ENCODE measurements around the gene WRAP73.

WRAP73 gene

DNA sequence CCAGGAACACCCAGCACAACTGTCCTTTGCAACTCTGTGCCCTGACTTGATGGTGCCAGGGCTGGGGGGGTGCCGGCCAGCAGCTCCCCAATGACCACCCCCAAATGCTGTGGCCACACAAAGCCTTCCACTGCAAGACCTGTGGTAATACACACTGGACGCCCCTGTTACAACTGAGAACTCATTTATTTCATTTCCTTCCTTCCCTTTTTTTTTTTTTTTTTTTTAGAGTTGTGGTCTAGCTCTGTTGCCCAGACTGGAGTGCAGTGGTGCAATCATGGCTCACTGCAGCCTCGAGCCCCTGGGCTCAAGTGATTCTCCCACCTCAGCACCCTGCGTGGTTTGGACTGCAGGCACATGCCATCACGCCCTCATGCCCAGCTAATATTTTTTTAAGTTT lies 27.6 kb upstream of the WRAP73 start:
- no peak for DNase-seq (ENCODE audit: low read depth)
- no peak overlapping the region for H3K4me3 ChIP-seq (replicated peaks; ENCODE audit: low read depth, low read length)

DNA sequence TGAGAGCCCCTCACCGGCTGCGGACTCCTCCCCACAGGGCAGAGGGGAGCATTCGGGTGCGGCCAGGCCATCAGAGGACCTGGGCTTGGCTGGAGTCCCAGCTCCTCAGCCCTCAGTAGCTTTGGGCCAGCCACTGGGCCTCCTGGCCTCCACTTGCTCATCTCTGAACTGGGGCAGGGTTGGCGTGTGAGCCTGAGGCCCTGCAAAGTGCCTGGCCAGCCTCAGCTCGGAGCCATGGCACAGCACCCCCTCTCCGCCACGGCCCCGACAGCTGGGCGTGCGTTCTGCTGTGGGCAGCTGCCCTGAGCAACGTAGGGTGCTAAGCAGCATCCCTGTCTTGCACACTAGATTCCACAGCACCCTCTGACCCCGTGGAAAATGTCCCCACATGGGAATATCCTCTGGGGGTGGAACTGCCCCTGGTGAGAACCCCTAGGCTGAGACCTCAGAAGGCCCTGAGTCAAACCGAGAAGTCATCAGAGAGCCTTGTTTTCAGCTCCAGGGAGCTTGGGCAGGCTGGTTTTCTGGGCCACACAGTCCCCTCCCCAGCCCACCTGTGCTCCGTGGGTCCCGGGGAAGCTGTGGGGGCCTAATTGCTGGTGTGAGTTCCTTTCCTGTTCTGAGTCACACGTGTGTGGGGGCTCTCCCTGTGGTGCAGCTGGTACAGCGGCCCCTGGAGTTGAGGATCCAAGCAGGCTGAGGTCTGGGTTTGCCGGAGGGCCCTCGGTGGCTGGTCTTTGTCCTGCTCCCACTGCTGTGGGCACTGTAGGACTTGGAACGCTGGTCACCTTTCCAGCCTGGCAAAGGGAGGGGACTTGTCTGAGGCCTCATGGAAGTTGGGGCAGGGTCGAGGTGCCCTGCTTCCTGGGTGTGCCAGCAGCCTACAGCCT lies 26.9 kb upstream of the WRAP73 start:
- TF ChIP-seq, protein P1, sequence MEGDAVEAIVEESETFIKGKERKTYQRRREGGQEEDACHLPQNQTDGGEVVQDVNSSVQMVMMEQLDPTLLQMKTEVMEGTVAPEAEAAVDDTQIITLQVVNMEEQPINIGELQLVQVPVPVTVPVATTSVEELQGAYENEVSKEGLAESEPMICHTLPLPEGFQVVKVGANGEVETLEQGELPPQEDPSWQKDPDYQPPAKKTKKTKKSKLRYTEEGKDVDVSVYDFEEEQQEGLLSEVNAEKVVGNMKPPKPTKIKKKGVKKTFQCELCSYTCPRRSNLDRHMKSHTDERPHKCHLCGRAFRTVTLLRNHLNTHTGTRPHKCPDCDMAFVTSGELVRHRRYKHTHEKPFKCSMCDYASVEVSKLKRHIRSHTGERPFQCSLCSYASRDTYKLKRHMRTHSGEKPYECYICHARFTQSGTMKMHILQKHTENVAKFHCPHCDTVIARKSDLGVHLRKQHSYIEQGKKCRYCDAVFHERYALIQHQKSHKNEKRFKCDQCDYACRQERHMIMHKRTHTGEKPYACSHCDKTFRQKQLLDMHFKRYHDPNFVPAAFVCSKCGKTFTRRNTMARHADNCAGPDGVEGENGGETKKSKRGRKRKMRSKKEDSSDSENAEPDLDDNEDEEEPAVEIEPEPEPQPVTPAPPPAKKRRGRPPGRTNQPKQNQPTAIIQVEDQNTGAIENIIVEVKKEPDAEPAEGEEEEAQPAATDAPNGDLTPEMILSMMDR (IDR thresholded peaks at IDR 0.05; ENCODE audit: low read length, missing control alignments) = no peak
- no peak overlapping the region for H3K4me3 ChIP-seq (replicated peaks; ENCODE audit: low read depth, low read length)
- no peak for DNase-seq (ENCODE audit: low read depth)

More for the DNA sequence above, 27.6 kb upstream of the WRAP73 start:
- TF ChIP-seq, protein P1 (IDR thresholded peaks at IDR 0.05; ENCODE audit: low read length, missing control alignments) = no peak

DNA sequence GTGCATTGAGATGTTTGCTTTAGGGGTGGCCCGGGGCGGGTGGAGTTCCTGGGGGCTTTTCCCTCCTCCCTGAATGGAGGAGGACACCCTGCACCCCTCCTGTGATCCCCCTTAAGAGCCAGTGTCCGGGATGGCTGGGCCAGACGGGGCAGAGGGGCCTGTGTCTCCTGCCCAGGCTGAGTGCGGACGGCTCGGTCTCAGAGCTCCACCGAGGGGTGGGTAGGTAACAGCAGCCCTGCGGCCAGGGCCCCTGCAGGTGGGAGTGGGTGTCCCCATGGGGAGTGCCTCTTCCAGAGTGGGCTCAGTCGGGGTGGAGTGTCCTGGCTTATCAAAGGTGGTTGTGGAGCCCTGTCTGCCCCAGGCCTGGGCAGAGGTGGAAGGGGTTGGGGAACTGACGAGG lies 25.5 kb upstream of the WRAP73 start:
- TF ChIP-seq, protein P1 (IDR thresholded peaks at IDR 0.05; ENCODE audit: low read length, missing control alignments) = no peak
- no peak overlapping the region for H3K4me3 ChIP-seq (replicated peaks; ENCODE audit: low read depth, low read length)
- DNase-seq (ENCODE audit: low read depth) = no peak

DNA sequence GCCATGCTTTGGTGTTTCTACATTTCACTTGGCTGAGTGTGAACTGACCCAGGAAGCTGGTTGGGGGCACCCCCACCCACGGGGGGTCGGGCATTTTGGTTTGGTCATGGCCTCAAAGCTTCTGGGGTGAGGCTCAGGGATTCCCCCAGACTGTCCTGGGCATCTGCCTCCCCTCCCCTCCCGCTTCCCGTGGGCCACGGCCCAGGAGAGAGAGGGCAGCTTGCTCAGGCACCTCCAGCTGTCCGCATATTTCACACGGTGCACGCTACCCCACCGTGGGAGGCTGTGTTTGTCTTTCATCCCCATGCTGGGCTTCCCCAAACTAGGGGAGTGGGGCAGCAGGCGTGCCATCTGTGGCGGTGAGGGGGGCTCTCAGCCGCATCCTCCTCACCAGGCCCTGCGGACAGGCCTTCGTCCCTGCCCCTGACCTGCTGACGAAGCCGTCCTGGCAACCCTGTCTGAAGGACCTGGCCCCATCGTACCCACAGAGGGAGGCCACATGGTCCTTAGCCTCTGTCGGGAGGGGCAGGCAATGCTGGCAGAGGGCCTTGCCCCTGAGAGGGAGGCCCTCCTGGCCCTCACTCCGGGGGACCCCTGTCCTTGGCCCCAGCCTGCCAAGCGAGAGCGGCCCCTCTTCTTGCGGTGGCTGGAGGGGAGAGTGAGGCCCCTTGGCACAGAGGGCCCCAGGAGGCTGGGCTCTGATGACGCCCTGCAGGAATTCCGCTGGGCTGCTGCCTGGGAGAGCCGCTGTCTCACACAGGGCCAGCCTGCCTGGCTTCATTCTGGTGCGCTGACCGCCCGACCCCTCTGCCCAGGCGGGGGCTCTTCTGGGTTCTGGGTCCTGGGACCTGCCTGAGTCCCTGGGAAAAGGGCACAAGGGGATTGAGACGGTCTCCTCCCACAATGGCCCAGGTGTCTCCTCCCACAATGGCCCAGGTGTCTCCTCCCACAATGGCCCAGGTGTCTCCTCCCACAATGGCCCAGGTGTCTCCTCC lies 24.5 kb upstream of the WRAP73 start:
- TF ChIP-seq, protein P1 (IDR thresholded peaks at IDR 0.05; ENCODE audit: low read length, missing control alignments) = no peak
- no peak for DNase-seq (ENCODE audit: low read depth)
- H3K4me3 ChIP-seq (replicated peaks; ENCODE audit: low read depth, low read length) = no peak overlapping the region

DNA sequence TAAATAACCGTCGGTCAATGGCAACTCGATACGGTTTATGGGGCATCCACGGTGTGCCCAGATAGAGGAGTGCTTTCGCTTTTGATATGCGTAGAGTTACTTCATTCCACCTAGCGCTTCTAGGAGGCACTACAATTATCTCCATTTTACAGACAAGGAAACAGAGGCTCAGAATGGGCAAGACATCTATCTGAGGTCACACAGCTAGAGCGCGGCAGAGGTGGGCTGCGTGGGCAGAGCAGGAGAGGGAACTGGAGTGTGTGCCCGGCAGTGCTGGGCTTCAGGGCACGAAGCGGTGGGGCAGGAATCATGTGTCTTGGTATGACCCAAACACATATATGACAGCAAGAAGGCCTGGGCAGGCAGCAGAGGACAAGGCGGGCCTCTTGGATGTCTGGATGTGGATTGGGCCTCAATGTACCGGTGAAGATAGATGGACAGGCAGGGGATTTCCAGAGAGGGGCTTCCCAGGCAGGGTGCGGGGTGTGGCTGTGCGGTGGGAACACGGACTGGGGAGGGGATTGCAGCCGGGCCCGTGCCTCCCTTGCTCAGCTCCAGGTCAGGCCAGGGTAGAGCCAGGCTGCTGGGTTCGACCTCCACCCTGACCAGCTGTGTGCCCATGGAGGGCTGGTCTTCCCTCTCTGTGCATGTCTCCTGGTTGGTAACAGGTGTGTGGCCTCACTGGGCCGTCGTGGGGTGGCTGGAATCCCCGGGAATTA lies 23.6 kb upstream of the WRAP73 start:
- no peak overlapping the region for H3K4me3 ChIP-seq (replicated peaks; ENCODE audit: low read depth, low read length)
- TF ChIP-seq, protein P1 (IDR thresholded peaks at IDR 0.05; ENCODE audit: low read length, missing control alignments) = no peak
- no peak for DNase-seq (ENCODE audit: low read depth)

DNA sequence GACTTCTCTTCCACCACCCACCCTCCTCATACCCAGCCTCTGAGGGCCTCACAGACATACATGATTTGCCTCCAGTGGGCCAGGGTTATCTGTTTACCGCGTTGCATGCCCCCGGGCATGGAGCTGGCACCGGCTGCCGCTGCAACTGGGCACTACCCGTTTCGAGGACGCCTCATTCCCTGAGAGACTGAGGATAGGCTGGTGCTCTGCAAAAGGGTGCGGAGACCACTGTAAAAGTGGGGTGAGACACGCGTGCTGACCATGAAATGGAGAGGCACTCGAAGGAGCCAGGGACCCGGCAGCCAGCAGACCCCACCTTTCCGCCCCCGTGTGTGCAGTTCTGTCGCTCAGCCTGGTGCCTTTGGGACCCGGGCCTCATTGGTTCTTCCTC lies 23.1 kb upstream of the WRAP73 start:
- no peak for DNase-seq (ENCODE audit: low read depth)
- TF ChIP-seq, protein P1 (IDR thresholded peaks at IDR 0.05; ENCODE audit: low read length, missing control alignments) = no peak
- H3K4me3 ChIP-seq (replicated peaks; ENCODE audit: low read depth, low read length) = no peak overlapping the region
